HepG2 (cell line): ENCODE data around the gene DOCK3. TPM values are rescaled to one million over a fixed set of nuclear protein-coding genes. Genes with fewer than 3 reads are reported as not detected.

Source experiments
- GMEB2 ChIP-seq: IDR thresholded peaks from 2 replicates; pipeline ENCODE4 v1.6.1; 2016; ENCODE audit warnings: missing biosample characterization, missing genetic modification reagents, low read depth
- JARID2 ChIP-seq: sonication (generic); formaldehyde crosslinking; IDR thresholded peaks from 2 replicates; pipeline ENCODE4 v1.8.1; 2023; ENCODE audit warnings: missing genetic modification reagents, inconsistent platforms; ENCODE audit not compliant: insufficient replicate concordance
- MBNL3 ChIP-seq: fragments of 250-450 bp; sonication (Bioruptor Pico); conservative IDR thresholded peaks from 2 replicates; pipeline ENCODE4 v1.8.0; 2022; ENCODE audit warnings: mild to moderate bottlenecking, inconsistent platforms
- MYPOP ChIP-seq: sonication (generic); formaldehyde crosslinking; IDR thresholded peaks from 2 replicates; pipeline ENCODE4 v1.8.1; 2023; ENCODE audit warnings: mild to moderate bottlenecking, moderate library complexity, missing genetic modification reagents
- SOX6 ChIP-seq, 2 experiments: fragments of 450-650 bp in 1 of 2; sonication (generic) in 1 of 2; formaldehyde crosslinking in 1 of 2; IDR thresholded peaks; 2 replicates each; pipeline versions ENCODE4 v1.4.0 to v1.6.1; 2017 to 2020; ENCODE audit warnings: antibody characterized with exemption in 1 of 2, mild to moderate bottlenecking in 1 of 2, missing genetic modification reagents in 1 of 2
- TBL1XR1 ChIP-seq: fragments of 150-350 bp; IDR thresholded peaks from 2 replicates; pipeline ENCODE4 v1.6.1; 2014; ENCODE audit warnings: borderline replicate concordance, low read length; ENCODE audit not compliant: partially characterized antibody
- ZC3H4 ChIP-seq: sonication (generic); formaldehyde crosslinking; IDR thresholded peaks from 2 replicates; pipeline ENCODE4 v1.4.0; 2020; ENCODE audit warnings: missing genetic modification reagents, borderline replicate concordance
- polyA plus RNA-seq, 8 experiments: library from polyadenylated mRNA; depleted of rRNA in 3 of 8; stranded (reverse) in 7 of 8; unstranded in 1 of 8; fragments of >200 nt; fragmentation: Illumina TruSeq in 4 of 8; extraction: Trizol in 4 of 8; gene quantifications; 2 replicates each; pipeline versions ENCODE4 v1.2.1 to v1.2.3, GENCODE V29; 2011 to 2016; ENCODE audit warnings: low read depth in 4 of 8, missing spikeins in 1 of 8, mixed read lengths in 1 of 8; ENCODE audit not compliant: insufficient read depth in 1 of 8
- total RNA-seq, 5 experiments: library from RNA; depleted of rRNA; stranded (reverse); fragments of >200 nt; fragmentation: Illumina TruSeq; extraction: Trizol; gene quantifications; 2 replicates each; pipeline ENCODE4 v1.2.3, GENCODE V29; 2016; ENCODE audit warnings: low read depth in 1 of 5
- TF ChIP-seq, protein P1 (sequence below): sonication (generic); formaldehyde crosslinking; IDR thresholded peaks from 2 replicates; pipeline ENCODE4 v1.4.0; 2020; ENCODE audit warnings: mild to moderate bottlenecking, missing genetic modification reagents
- TF ChIP-seq, protein P2 (sequence below): IDR thresholded peaks from 2 replicates; pipeline ENCODE4 v1.6.1; 2018; ENCODE audit warnings: missing genetic modification reagents, mild to moderate bottlenecking, missing compliant biosample characterization

DOCK3 gene
- total and polyA plus RNA-seq, 2 of the 13 experiments (the other 11 are each of a cell fraction or from before 2014, with no cell fraction given), result not detected

GRCh38 chr3:51374456-51374855 lies 699.7 kb downstream of the DOCK3 start (continued):
- TF ChIP-seq, protein P1, sequence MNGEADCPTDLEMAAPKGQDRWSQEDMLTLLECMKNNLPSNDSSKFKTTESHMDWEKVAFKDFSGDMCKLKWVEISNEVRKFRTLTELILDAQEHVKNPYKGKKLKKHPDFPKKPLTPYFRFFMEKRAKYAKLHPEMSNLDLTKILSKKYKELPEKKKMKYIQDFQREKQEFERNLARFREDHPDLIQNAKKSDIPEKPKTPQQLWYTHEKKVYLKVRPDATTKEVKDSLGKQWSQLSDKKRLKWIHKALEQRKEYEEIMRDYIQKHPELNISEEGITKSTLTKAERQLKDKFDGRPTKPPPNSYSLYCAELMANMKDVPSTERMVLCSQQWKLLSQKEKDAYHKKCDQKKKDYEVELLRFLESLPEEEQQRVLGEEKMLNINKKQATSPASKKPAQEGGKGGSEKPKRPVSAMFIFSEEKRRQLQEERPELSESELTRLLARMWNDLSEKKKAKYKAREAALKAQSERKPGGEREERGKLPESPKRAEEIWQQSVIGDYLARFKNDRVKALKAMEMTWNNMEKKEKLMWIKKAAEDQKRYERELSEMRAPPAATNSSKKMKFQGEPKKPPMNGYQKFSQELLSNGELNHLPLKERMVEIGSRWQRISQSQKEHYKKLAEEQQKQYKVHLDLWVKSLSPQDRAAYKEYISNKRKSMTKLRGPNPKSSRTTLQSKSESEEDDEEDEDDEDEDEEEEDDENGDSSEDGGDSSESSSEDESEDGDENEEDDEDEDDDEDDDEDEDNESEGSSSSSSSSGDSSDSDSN (CRISPR knock-in tag), result no peak
- TF ChIP-seq MYPOP (CRISPR knock-in tag), result no peak
- TF ChIP-seq JARID2 (CRISPR knock-in tag), result no peak
- TF ChIP-seq TBL1XR1, result no peak
- no peak for TF ChIP-seq GMEB2 (CRISPR knock-in tag)
- no peak for TF ChIP-seq MBNL3 (CRISPR knock-in tag)
- TF ChIP-seq, protein P2, sequence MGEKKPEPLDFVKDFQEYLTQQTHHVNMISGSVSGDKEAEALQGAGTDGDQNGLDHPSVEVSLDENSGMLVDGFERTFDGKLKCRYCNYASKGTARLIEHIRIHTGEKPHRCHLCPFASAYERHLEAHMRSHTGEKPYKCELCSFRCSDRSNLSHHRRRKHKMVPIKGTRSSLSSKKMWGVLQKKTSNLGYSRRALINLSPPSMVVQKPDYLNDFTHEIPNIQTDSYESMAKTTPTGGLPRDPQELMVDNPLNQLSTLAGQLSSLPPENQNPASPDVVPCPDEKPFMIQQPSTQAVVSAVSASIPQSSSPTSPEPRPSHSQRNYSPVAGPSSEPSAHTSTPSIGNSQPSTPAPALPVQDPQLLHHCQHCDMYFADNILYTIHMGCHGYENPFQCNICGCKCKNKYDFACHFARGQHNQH, result no peak
- TF ChIP-seq SOX6 (IDR thresholded peaks at IDR 0.05), result no peak
- no peak for TF ChIP-seq SOX6 (CRISPR knock-in tag; IDR thresholded peaks at IDR 0.05)
- no peak for TF ChIP-seq ZC3H4
